Retina (tissue), 1 donor: ENCODE data around the gene POLA2.
A peak's percentile ranks its signal among the peaks of the same experiment; 100 is the strongest.
"Not testable (repeated sequence)": the region's sequence is repeated elsewhere in the genome, so short reads cannot be mapped to it uniquely, and the experiment has no call there.

ENCODE experiments used
- DNase-seq: peaks from one replicate; pipeline ENCODE4 v3.0.0-alpha.2; 2016

Gene POLA2

DNA sequence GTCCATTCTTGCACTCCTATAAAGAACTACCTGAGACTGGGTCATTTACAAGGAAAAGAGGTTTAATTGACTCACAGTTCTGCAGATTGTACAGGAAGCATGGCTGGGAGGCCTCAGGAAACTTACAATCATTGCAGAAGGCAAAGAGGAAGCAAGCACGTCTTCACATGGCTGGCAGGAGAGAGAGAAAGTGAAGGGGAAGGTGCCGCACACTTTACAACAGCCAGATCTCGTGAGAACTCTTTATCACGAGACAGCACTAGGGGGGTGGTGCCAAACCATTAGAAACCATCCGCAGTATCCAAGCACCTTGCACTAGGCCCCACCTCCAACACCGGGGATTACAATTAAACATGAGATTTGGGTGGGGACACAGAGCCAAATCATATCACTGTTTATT lies 19.4 kb upstream of the POLA2 start:
- no peak for DNase-seq

DNA sequence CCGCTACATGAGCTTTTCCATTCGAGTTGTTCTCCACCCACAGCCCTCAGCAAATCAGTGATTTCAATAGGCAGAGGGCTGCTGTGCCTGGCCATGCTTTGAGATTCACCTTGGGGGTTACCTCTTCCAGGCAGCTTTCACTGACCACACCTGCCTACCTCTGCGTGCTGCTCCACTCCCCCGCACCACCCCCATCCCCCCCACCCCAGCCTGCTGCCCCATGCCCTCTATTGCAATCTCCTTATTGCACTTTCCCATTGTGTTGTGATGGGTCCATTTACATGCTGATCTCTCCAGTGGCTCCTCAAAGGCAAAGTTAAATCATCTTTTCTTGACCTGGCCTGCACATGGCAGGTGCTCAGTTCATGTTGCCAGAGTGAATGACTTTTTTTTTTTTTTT lies 18.0 kb upstream of the POLA2 start:
- no peak for DNase-seq

DNA sequence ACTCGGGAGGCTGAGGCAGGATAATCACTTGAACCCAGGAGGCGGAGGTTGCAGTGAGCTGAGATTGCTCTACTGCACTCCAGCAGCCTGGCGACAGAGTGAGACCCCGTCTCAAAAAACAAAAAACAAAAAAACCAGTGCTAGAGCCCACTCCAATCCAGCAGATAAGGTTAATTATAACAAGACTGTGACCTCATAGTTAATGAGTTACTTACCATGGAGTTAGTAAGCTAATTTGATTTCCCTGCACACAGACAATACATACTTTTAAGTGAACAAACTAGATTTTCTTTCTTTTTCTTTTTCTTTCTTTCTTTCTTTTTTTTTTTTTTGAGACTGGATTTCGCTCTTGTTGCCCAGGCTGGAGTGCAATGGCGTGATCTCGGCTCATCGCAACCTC lies 16.7 kb upstream of the POLA2 start:
- DNase-seq, result not testable (repeated sequence)

DNA sequence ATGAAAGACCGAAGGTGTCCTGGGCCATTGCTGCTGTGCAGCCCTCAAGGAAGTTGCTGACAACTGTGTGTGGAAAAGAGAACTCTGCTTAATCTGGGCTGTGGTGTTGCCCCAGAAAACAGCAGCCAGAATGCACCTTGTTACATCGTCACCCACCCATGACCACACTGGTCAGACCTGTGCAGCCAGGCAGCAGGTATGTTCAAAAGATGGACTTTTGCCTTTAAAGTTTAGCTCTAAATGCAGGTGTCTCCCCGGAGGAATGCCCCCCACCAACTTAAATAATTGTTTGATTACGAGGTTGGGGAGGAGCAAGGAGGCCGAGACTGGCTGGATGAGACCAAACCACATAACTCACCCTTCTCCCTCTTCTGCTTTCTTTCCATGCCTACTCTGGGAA lies 15.3 kb upstream of the POLA2 start:
- DNase-seq, result no peak

DNA sequence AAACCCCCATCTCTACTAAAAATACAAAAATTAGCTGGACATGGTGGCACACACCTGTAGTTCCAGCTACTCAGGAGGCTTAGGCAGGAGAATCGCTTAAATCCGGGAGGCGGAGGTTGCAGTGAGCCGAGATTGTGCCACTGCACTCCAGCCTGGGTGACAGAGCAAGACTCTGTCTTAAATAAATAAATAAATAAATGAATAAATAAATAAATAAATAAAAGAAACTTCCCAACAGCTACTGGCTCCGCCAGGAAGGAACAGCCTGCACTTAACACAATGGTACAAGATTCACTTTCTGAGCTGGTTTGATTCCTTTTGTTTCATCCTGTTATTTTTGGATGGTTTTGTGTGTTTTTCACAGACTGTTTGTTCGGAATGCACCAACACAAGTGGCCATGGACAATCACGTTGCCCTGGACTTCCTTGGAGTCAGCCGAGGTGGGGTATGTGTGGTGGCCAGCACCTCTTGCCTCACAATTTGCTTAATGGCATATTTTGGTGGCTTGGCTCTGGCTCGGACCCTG lies 13.5 kb upstream of the POLA2 start:
- not testable (repeated sequence) for DNase-seq

DNA sequence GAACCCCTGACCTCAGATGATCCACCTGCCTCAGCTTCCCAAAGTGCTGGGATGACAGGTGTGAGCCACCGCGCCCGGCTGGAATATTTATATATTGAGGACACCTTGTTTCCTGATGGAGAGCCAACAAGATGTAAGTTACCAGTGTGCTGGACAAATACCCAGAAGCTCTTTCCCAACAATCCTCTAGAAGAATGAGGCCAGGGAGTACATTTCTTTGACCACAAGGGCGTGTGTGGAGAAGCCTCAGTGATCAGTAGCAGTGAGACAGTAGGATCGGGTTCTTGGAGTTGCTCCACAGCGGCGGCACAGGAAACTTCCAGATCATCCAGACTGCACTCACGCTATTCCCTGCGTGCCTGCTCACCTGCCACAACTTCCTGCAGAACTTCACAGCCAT lies 10.3 kb upstream of the POLA2 start:
- DNase-seq, result no peak

DNA sequence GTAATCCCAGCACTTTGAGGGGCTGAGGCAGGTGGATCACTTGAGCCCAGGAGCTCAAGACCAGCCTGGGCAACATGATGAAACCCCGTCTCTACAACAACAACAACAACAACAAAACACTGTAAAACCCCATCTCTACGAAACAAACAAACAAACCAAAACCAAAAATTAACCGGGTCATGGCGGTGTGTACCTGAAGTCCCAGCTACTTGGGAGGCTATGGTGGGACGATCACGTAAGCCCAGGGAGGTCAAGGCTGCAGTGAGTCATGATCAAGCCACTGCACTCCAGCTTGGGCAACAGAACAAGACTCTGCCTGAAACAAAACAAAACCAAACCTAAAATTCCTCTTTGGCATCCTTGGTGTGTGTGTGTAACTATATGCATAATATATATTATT lies 7.0 kb upstream of the POLA2 start:
- DNase-seq, result no peak

DNA sequence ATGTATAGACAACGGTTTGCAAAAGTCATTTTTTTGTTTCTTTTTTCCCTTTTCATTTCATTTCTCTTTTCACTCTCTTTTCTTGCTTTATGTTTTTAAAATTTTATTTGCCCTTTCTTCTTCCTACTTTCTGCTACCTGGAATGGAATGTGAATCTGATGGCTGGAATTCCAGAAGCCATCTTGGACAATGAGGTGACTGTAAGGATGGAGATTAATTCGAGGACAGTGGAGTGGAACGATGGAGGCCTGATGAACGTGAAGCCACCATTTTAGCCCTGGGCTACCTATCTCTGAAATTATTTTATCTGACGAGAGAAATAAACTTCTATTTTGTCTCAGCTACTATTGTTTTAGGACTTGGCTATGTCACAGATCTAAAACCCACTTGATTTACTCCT lies 2.8 kb upstream of the POLA2 start:
- no peak for DNase-seq

DNA sequence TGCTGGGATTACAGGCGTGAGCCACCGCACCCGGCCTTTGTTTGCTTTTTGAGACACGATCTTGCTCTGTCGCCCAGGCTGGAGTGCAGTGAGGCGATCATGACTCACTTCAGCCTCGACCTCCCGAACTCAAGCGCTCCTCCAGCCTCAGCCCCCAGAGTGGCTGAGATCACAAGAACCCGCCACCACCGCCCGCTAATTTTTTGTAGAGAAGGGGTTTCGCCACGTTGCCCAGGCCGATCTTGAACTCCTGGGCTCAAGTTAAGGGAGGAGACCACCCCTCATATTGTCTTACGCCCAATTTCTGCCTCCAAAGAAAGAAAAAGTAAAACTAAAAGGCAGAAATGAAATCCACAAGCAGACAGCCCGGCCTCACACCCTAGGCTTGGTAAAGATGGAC lies 1.5 kb upstream of the POLA2 start:
- no peak for DNase-seq

DNA sequence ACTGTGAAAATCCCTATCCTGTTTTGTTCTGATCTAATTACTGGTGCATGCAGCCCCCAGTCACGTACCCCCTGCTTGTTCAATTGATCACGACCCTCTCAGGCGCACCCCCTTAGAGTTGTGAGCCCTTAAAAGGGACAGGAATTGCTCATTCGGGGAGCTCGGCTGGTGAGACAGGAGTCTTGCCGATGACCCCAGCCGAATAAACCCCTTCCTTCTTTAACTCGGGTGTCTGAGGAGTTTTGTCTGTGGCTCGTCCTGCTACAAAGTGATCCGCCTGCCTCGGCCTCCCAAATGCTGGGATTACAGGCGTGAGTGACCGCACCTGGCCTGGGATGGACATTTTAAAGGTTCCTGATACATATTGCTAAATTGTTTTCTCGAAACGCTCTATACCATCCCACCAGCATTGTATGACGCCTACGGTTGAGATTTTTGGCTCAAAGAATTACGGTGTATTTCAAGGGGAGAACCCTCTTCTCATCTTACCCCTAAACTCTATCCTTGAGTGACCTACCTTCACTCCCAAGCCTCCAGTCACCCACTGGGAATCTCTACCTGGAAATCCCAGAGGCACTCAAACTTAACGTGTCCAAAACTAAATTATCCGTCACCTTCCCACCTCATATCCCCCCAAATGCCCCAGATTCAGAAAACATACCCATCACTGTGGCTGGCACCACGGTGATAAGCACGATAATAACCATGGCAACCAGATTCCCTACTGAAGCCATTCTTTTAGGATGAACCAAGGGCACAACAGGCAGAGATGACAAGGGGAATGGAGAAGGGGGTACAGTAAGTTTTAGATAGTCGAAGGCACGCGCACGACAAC lies 789 bp upstream of the POLA2 start:
- no peak for DNase-seq

DNA sequence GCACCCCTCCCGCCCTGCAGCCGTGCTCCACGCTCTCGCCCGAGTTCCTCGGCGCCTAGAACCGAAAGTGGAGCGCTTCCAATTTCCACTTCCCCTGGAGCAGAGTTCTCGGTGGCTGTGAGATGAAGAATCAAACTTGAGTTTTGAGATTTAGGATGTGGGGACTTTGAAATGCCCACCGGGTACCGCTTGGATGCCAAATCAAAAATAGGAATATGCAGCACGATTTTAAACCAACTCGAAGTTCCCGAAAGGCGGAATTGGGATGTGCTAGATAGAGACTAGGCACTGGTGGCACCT lies 569 bp downstream of the POLA2 start:
- no peak for DNase-seq

DNA sequence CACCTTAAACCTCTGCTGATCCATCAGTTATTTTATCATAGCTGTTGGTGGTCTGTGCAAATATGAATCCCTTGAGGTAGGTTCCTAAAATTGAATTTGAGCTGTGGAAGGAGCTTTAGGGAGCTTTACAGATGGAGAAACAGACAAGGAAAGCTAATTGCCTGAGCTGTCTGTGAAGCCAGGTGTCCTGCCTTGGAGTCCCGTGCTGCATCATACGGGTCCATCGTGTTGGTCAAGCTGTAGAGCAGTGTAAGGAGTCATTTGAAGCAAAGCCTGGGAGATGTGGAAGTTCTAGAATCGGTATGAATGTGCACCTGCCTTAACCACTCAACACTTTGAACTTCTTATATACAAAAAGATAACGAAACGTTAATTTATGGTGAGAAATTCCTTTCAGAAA lies 1.0 kb downstream of the POLA2 start:
- DNase-seq, result no peak

DNA sequence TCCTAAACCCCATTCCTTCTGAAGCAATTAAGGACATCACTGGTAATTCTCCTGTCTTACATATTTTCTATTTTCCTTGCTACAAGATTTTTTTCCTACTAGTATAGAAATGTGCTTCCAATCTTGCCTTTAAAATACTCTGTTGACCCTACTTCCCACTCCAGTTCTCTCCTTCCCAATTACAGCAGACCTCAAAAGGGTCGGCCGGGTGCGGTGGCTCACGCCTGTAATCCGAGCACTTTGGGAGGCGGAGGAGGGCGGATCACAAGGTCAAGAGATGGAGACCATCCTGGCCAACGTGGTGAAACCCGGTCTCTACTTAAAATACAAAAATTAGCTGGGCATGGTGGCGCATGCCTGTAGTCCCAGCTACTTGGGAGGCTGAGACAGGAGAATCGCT lies 3.0 kb downstream of the POLA2 start:
- DNase-seq, result not testable (repeated sequence)

DNA sequence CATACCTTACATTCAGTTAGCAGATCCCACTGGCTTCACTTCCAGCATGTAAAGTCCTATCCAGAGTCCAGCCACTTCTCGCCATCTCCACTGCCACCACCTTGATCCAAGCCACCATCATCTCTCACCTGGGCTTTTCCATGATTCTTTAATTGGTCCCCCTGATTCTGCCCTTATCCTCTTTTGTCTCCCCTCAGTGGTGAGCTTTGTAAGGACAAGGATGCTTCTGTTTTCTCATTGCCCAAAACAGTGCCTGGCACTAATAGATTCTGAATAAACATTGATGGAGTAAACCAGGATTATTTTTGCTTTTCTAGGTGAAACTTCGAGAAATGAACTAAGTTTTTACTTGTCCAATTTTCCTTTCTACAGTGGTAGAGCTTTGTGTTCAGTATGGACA lies 4.4 kb downstream of the POLA2 start:
- DNase-seq, result no peak

DNA sequence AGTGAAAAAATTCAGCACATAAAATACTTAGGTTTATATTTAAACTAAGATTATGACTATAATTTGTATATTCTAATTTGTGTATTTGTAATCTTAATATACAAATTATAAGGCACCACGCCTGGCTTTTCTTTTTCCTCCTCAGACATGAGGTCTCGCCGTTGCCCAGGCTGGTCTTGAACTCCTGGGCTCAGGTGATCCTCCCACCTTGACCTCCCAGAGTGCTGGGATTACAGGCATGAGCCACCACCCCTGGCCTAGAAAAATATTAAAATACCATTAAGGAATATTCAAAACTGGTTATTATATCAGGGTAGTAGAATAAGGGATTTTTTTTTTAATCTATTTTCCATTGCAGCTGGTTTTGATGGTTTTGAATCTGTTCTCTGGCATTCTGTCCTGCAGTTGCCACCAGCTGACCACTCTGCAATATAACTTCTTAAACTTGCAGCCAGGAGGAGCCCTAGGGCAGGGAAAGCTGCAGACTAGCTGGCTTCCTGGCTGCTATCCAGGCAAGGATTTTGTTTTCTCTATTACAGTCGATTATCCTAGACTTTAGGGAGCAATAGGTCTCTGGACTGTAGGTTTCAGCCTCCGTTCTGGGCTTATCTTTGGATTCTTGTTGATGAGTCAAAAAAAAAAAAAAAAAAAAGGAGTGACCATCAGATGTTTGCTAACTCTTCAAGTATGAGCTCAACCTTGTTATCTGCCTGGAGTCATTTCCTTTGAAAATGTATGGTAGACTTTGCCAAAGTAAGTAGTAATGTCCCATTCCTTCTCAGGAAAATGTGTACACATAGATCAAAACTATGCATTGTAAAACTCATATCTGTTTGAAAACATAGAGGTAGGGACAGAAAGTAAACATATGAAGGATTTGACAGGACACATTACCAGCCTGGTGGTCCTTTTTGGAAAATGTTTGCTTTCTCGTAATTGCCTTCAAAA lies 13.2 kb downstream of the POLA2 start:
- peak; percentile 63 for DNase-seq

DNA sequence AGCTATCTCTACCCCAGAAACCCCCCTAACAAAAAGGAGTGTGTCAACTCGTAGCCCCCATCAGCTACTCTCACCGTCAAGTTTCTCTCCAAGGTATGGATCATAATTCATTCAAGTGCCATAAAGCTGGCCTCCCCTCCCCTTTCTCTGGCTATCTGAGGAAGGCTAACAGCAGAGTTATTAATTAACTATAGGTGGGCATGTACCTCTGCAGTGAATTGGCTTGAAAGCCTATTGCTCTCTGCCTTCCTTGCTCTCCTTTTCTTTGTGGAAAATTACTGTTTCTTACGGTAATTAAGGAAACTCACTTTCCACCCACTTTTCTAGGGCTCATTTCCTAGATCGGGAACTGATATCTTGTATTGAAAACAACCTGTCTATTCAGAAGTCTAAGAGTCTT lies 14.1 kb downstream of the POLA2 start:
- DNase-seq, result no peak

DNA sequence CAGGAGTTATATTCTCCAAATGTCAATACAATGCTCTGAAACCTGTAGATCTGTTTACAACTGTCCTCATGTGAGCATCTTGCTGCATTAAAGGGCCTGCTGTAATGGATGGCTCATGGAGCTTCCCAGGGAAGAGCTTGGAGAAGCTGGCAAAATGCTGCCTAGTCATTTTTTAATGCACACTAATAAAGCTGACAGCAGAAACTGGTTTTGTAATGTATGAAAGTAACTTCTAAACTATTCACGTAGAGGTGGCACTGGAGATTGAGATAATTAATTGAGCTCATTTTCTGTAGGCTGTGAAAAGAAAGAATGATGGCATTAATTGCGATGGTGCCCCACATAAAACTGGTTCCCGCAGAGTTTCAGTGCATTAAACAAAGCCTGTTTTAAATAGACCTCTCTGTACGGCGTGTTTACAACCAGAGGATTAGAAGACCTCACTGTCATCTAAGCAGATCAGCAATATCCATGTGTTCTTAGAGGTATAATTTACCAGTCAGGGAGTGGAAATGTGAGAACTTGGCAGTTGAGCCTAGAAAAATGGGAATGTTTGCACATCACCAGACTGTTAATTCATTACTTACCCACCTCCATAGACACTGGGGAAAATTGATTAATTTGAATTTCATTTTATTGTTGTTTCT lies 16.0 kb downstream of the POLA2 start:
- DNase-seq, result no peak

DNA sequence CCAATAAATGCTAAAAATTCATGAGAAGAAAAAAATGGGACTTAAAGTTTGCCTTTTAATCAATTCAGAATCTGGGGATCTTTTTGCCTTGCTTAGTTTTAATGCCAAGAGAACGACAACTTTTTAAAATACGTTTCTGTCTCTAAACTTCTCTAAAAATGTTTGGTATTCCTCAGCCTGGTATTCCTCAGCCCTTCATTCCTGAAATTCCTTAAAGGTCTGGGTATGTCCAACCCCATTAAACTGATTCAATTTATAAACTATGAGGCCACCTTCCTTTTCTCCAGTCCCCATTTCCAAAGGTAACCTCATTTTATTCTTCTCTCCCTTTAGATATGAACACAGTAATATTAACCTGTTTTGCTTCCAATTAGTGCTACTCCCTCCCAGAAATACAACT lies 16.6 kb downstream of the POLA2 start:
- DNase-seq, result no peak

DNA sequence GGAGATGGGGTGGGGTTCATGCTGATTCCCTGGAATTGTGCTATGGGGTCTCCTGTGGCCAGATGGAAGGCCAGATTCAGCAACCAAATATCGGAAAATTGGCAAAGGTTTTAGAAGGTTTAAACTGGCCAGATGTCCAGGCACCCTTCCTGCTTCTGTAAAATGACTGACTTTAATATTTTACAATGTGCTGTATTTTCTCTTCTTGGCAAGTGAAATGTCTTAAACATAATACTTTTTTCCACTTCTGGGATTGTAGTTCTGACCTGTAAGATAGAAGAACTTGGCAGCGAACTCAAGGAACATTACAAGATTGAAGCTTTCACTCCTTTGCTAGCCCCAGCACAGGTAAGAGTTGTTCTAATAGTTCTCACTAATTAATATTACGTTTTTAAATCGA lies 17.5 kb downstream of the POLA2 start:
- no peak for DNase-seq

DNA sequence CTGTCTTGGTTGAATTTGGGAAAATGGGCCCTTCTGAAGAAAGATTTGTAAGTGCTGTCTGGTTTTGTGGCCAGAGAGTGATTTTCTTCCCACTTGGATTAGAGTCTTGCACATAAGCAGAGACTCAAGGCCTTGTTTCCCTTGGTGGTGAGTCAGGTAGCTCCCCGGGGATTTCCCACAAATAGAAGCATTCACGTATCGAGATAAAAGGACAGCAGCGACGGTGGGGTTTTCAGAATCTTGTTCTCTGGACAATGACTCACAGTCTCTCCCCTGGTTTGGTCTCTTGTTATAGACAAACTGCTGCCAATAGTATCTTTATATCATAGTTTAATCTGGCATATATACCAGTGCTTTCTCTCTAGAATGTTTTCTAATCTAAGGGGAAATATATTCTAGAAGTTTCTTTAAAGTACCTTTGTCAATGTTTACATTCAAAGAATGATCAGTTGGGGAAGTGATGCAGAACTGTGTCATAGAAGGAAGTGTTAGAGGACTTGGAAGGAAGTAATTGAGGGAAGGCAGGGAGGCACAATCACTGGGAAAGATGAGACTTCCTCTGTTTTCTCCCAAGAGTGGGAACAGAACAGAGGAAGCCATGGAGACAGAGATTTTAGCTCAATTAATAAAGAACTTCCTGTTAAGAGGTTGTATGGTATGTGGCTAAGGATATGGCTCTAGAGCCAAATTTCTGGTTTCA lies 18.1 kb downstream of the POLA2 start:
- DNase-seq, result no peak

DNA sequence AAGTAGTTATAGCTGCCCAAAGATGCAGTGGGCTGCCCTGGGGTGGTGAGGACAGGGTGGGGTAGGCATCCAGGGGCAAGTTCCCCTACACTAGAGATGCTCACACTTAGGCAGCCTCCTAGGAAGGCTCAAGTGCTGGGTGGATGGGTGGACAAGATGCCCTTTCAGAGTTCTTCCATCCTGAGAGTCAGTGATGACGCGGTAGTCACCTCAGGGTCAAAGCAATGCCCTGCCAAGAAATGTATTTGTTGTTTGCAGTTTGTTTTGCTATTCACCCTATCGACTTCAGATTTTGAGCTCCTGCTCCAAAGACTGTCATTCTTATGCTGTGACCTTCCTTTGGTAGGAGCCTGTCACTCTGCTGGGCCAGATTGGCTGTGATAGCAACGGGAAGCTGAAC lies 18.9 kb downstream of the POLA2 start:
- DNase-seq, result no peak

DNA sequence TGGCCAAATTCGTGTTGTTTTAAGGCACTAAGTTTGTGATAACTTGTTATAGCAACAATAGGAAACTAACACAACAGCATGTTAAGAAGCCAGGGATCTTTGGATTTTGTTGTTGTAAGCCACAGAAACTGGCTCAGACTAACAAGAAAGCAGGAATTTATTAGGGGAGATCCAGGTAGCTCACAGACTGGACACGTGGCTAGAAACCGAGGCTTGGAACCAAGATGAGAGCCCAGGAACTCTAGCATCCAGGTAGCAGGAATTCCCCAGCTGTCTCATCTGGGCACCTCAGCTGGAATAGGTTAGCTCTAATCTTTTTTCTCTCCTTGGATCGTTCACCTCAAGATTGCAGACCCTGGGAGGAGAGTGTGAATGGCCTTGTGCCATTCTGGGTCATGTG lies 24.9 kb downstream of the POLA2 start:
- no peak for DNase-seq

DNA sequence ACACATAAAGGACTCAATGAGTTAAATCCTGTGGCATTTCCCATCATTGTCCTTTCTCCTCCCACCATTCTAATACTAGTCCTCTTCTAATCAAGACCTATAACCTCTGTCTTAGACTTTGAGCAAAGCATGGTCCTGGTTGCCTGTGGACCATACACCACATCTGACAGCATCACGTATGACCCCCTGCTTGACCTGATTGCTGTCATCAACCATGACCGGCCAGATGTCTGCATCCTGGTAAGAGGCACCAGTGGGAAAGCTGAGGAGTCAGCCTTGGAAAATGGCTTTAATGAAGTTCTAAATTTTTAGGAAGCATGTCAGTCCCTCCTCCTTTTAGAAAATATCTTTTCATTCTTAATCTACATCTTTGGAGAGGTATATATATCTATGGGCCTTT lies 25.8 kb downstream of the POLA2 start:
- no peak for DNase-seq
